Keratinocyte (primary cell): ENCODE data around the gene TCF23.
"Not testable (repeated sequence)": the region's sequence is repeated elsewhere in the genome, so short reads cannot be mapped to it uniquely, and the experiment has no call there.

Experiments used
- EZH2 ChIP-seq: IDR thresholded peaks from one replicate; pipeline ENCODE4 v1.6.1; 2012; ENCODE audit warnings: inconsistent platforms, mild to moderate bottlenecking, low read length, moderate library complexity
- TF ChIP-seq, protein P1 (sequence below), 3 experiments: IDR thresholded peaks in 1 of 3; conservative IDR thresholded peaks in 1 of 3; optimal IDR thresholded peaks in 1 of 3; 2 replicates in 2 of 3; 3 replicates in 1 of 3; pipeline versions ENCODE3 to v1.5.1; 2011; ENCODE audit warnings: low read length in 3 of 3, mild to moderate bottlenecking in 3 of 3, moderate library complexity in 2 of 3, control low read depth in 1 of 3, inconsistent platforms in 1 of 3; ENCODE audit not compliant: insufficient read depth in 2 of 3; ENCODE audit errors: extremely low read depth in 1 of 3

DNA sequence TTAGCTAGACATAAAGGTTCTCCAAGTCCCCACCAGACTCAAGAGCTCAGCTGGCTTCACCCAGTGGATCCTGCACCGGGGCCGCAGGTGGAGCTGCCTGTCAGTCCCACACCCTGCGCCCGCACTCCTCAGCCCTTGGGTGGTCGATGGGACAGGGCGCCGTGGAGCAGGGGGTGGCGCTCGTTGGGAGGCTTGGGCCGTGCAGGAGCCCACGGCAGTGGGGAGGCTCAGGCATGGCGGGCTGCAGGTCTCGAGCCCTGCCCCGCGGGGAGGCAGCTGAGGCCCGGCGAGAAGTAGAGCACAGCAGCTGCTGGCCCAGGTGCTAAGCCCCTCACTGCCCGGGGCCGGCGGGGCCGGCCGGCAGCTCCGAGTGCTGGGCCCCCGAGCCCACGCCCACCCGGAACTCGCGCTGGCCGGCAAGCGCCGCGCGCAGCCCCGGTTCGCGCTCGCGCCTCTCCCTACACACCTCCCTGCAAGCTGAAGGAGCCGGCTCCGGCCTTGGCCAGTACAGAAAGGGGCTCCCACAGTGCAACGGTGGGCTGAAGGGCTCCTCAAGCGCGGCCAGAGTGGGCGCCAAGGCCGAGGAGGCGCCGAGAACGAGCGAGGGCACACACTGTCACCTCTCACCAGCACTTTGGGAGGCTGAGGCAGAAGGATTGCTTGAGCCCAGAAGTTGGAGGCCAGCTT, 37.3 kb upstream of the TCF23 start:
- TF ChIP-seq, protein P1, sequence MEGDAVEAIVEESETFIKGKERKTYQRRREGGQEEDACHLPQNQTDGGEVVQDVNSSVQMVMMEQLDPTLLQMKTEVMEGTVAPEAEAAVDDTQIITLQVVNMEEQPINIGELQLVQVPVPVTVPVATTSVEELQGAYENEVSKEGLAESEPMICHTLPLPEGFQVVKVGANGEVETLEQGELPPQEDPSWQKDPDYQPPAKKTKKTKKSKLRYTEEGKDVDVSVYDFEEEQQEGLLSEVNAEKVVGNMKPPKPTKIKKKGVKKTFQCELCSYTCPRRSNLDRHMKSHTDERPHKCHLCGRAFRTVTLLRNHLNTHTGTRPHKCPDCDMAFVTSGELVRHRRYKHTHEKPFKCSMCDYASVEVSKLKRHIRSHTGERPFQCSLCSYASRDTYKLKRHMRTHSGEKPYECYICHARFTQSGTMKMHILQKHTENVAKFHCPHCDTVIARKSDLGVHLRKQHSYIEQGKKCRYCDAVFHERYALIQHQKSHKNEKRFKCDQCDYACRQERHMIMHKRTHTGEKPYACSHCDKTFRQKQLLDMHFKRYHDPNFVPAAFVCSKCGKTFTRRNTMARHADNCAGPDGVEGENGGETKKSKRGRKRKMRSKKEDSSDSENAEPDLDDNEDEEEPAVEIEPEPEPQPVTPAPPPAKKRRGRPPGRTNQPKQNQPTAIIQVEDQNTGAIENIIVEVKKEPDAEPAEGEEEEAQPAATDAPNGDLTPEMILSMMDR (optimal IDR thresholded peaks at IDR 0.05 in 1 of 3, IDR thresholded peaks at IDR 0.05 in 1 of 3, conservative IDR thresholded peaks at IDR 0.05 in 1 of 3; ENCODE audit: extremely low read depth in 1 of 3, insufficient read depth in 2 of 3, low read length in 3 of 3) = not testable (repeated sequence)
- not testable (repeated sequence) for TF ChIP-seq EZH2
